ENCODE measurements around the gene PCBP3. TPM values are rescaled to one million over a fixed set of nuclear protein-coding genes. Genes with fewer than 3 reads are reported as not detected.

PCBP3 gene
- total and polyA plus RNA-seq, 12 donors, result 1.7 to 15.8 (median 4.7) TPM

DNA sequence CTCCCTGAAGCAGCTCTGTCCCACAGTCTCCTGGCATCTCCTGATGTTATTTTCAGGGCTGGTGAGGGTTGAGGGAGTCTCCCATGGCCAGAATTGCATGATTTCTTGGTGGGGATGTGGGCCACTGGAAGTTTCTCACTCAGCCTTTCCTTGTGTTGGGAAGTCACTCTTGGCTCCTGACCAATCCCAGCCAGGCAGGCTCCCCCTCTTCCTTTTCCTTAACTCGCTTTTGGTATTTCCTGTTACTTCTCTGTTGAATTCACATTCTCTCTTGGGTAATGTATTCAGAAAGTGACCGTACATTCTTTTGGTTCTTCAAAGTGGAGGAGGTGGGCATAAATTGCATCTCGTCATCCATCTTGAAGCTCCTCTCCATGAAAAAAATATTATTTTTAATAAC lies 135.7 kb downstream of the PCBP3 start:
- Histone ChIP-seq H3K27me3 (no peaks in the 10 kb centered on the region), H3K4me1 (replicated peaks in 1 of 2) (no peaks in the 10 kb centered on the region), H3K9me3 (replicated peaks in 1 of 3) (peaks cover 0 to 11% (median 0%) of the 10 kb centered on the region in 3 donors), H3K4me3 (no peak overlapping the region), H3K27ac (no peak overlapping the region), H3K36me3 (replicated peaks in 1 of 2) (no peaks in the 10 kb centered on the region)
- DNase-seq, result no peak
- intact Hi-C loops (cut with DNase I), result no loop called here
- WGBS, 4 donors, result 75 to 83% (median 79%) methylated on average over 3 of the region's 3 CpGs
- TF ChIP-seq, protein P1, sequence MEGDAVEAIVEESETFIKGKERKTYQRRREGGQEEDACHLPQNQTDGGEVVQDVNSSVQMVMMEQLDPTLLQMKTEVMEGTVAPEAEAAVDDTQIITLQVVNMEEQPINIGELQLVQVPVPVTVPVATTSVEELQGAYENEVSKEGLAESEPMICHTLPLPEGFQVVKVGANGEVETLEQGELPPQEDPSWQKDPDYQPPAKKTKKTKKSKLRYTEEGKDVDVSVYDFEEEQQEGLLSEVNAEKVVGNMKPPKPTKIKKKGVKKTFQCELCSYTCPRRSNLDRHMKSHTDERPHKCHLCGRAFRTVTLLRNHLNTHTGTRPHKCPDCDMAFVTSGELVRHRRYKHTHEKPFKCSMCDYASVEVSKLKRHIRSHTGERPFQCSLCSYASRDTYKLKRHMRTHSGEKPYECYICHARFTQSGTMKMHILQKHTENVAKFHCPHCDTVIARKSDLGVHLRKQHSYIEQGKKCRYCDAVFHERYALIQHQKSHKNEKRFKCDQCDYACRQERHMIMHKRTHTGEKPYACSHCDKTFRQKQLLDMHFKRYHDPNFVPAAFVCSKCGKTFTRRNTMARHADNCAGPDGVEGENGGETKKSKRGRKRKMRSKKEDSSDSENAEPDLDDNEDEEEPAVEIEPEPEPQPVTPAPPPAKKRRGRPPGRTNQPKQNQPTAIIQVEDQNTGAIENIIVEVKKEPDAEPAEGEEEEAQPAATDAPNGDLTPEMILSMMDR (IDR thresholded peaks at IDR 0.05), result no peak
- TF ChIP-seq POLR2A (IDR thresholded peaks at IDR 0.05), result no peak

DNA sequence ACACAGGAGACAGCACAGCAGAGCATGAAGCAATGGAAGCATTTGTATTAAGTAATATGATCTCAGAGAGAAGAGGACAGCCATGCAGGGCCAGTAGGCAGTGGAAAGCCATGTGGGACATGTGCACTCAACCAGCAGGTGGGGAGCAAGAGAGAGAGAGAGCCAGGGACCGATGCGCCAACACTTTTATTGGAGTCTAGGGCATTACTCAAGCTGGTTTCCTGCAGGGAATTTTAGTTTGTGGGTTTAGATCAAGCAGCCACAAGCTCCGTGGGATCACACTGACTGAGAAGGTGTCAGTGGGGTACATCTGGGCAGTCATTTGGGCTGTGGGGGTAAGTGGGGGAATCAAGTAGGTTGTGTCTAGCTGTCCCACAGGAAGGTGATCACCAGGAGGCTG lies 137.1 kb downstream of the PCBP3 start:
- no peak for TF ChIP-seq POLR2A (IDR thresholded peaks at IDR 0.05)
- TF ChIP-seq, protein P1 (IDR thresholded peaks at IDR 0.05), result no peak
- no peak for DNase-seq
- Histone ChIP-seq H3K9me3 (replicated peaks in 1 of 3) (peaks cover 0 to 11% (median 0%) of the 10 kb centered on the region in 3 donors), H3K4me1 (replicated peaks in 1 of 2) (no peaks in the 10 kb centered on the region), H3K27me3 (no peaks in the 10 kb centered on the region), H3K4me3 (no peak overlapping the region), H3K27ac (no peak overlapping the region), H3K36me3 (replicated peaks in 1 of 2) (no peaks in the 10 kb centered on the region)
- intact Hi-C loops (cut with DNase I), result no loop called here
- 70 to 94% (median 85%) methylated on average over 3 of the region's 3 CpGs for WGBS, 4 donors

DNA sequence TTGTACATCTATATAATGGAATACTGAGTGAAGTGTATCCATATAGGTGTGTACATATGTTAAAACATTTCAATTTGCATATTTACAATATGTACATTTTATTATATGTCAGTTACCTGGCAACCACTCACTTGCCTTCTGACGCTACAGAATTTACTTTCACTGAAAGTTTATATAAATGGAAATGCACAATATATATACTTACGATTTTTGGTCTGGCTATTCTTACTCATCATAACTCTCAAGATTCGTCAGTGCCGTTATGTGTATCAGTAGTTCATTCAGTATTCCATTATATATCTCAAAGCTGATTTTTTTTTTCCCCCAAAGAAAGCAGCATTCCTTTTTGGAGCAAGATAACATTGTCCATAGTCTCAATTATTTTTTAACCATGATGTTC lies 138.2 kb downstream of the PCBP3 start:
- intact Hi-C loops (cut with DNase I), result no loop called here
- DNase-seq, result no peak
- no peak overlapping the region for H3K27ac ChIP-seq
- no peak overlapping the region for H3K4me3 ChIP-seq
- TF ChIP-seq POLR2A (IDR thresholded peaks at IDR 0.05), result no peak
- TF ChIP-seq, protein P1 (IDR thresholded peaks at IDR 0.05), result no peak
- no peaks in the 10 kb centered on the region for H3K36me3 ChIP-seq (replicated peaks in 1 of 2)
- no peaks in the 10 kb centered on the region for H3K4me1 ChIP-seq (replicated peaks in 1 of 2)
- WGBS, 4 donors, result 71 to 82% (median 79%) methylated on average over 4 of the region's 4 CpGs
- H3K27me3 ChIP-seq, result no peaks in the 10 kb centered on the region
- peaks cover 0 to 11% (median 0%) of the 10 kb centered on the region in 3 donors for H3K9me3 ChIP-seq (replicated peaks in 1 of 3)

DNA sequence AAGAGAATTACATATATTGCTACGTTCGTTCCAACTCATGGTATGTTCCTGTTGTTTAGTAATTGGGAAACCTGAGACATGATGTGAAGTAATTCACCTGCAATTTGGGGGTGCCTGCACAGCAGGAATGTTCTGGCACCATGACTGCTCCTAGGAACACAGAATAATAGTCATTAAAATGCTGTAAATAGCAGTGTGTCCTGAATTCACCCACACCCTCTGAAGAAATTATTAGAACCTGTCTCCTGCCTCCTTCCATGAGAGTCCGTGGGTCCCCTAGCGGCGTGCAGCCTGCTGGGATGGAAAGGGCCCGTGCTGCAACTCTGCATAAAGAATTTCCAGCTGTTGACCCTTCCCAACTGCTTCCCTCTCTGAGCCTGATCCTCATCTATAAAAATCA lies 143.1 kb downstream of the PCBP3 start:
- Histone ChIP-seq H3K36me3 (replicated peaks in 1 of 2) (no peaks in the 10 kb centered on the region), H3K4me3 (no peak overlapping the region), H3K9me3 (replicated peaks in 1 of 3) (no peaks in the 10 kb centered on the region), H3K4me1 (replicated peaks in 1 of 2) (no peaks in the 10 kb centered on the region), H3K27ac (no peak overlapping the region), H3K27me3 (no peaks in the 10 kb centered on the region)
- DNase-seq, result no peak
- intact Hi-C loops (cut with DNase I), result no loop called here
- WGBS, 4 donors, result 82 to 95% (median 88%) methylated on average over 6 of the region's 6 CpGs
- TF ChIP-seq, protein P1 (IDR thresholded peaks at IDR 0.05), result no peak
- no peak for TF ChIP-seq POLR2A (IDR thresholded peaks at IDR 0.05)
